Endodermal cell (in vitro differentiated cells): ENCODE data around the gene CTBP1. TPM values are rescaled to one million over a fixed set of nuclear protein-coding genes. Genes with fewer than 3 reads are reported as not detected.
A peak's percentile ranks its signal among the peaks of the same experiment; 100 is the strongest.

Experiments used
- DNase-seq: peaks from one replicate; pipeline ENCODE4 v3.0.0-alpha.2; 2017
- H3K27ac ChIP-seq: 2 replicates; pipeline ENCODE4 v1.5.1; 2013; ENCODE audit warnings: mild to moderate bottlenecking, low read depth, low read length, moderate library complexity
- H3K27me3 ChIP-seq: 2 replicates; pipeline ENCODE4 v1.6.1; 2013; ENCODE audit warnings: mild to moderate bottlenecking, low read length, moderate library complexity; ENCODE audit not compliant: insufficient read depth, control insufficient read depth, poor library complexity, severe bottlenecking
- H3K36me3 ChIP-seq: 2 replicates; pipeline ENCODE4 v1.7.0; 2013; ENCODE audit warnings: mild to moderate bottlenecking, low read length, moderate library complexity; ENCODE audit not compliant: control insufficient read depth, insufficient read depth
- H3K4me1 ChIP-seq: one replicate; pipeline ENCODE4 v1.7.0; 2013; ENCODE audit warnings: low read length; ENCODE audit not compliant: control insufficient read depth, insufficient read depth
- H3K4me3 ChIP-seq: 2 replicates; pipeline ENCODE4 v1.5.1; 2013; ENCODE audit warnings: mild to moderate bottlenecking, low read length, moderate library complexity
- H3K9ac ChIP-seq: 2 replicates; pipeline ENCODE4 v1.6.1; 2013; ENCODE audit warnings: mild to moderate bottlenecking, low read length, moderate library complexity; ENCODE audit not compliant: poor library complexity, severe bottlenecking; ENCODE audit errors: extremely low read depth
- H3K9me3 ChIP-seq: 2 replicates; pipeline ENCODE4 v1.6.1; 2013; ENCODE audit warnings: mild to moderate bottlenecking, low read length, moderate library complexity; ENCODE audit not compliant: control insufficient read depth
- H3K27ac Mint-ChIP-seq: 2 replicates; pipeline ENCODE4 v1.8.0; 2020; ENCODE audit warnings: mixed read lengths
- H3K27me3 Mint-ChIP-seq: 2 replicates; pipeline ENCODE4 v1.8.0; 2021; ENCODE audit warnings: mild to moderate bottlenecking, mixed read lengths; ENCODE audit not compliant: insufficient read depth
- H3K36me3 Mint-ChIP-seq: 2 replicates; pipeline ENCODE4 v1.8.0; 2020; ENCODE audit warnings: low read depth, mixed read lengths
- H3K4me1 Mint-ChIP-seq: 2 replicates; pipeline ENCODE4 v1.8.0; 2020; ENCODE audit warnings: mixed read lengths
- H3K4me3 Mint-ChIP-seq: 2 replicates; pipeline ENCODE4 v1.8.0; 2020; ENCODE audit warnings: mild to moderate bottlenecking, moderate library complexity, mixed read lengths
- H3K9me3 Mint-ChIP-seq: 2 replicates; pipeline ENCODE4 v1.8.0; 2020; ENCODE audit warnings: mild to moderate bottlenecking, mixed read lengths
- CTCF ChIP-seq: fragments of 200-600 bp; sonication (generic); conservative IDR thresholded peaks from 2 replicates; pipeline ENCODE4 v1.5.0; 2021; ENCODE audit warnings: antibody characterized with exemption, mild to moderate bottlenecking
- WGBS, 2 experiments: methylation state at CpG; one replicate each; pipeline versions ENCODE4 v1.1.5 to v1.1.7; 2013; ENCODE audit warnings: missing lambda C conversion rate in 2 of 2, mixed read lengths in 1 of 2; ENCODE audit not compliant: insufficient coverage in 1 of 2, insufficient read length in 1 of 2; 5-methylcytosine and 5-hydroxymethylcytosine counted together
- total RNA-seq, 2 donors: library from RNA; stranded (reverse); fragmentation: NEBNext Ultra II Directional in 1 of 2; extraction: Animal tissue kit (Norgen Biotek cat#: 25700) in 1 of 2; gene quantifications; 2 replicates in 1 of 2; 3 replicates in 1 of 2; pipeline ENCODE4 v1.2.1, GENCODE V29; 2021

Gene CTBP1
- total RNA-seq, 2 donors from 2014 or later = 181 to 189 TPM

DNA sequence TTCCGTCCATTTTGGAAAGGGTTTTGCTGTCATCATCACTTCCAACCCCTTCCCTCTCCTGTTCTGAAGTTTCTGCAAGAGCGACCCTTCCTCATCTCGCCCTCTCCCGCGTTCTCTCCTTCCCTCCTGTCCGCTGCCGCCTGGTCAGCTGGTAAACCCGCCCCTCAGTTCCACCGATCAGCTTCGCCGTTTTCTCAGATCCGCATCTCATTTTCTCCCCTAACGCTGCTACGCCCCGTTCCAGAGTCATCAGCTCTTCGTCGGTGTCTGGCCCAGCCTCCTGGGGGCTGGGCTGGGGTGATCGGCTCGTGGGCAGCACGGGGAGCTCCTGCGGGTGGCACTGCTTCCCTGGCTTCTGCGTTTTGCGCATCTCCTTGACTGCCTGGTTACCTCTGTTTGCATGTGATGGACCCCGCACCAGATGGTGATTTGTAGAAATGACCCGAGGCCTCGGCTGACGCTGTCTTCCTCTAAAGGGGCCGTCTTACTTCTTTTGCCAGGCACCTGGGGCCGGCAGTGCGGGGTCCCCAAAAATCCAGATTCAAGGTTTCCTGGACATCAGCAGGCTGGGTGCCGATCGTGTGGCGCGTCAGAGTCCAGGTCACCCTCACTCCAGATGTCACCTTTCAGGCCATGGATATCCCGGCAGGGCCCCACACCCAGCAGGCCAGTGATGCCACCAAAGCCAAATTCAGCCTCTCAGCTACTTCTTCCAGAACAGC, 13.4 kb downstream of the CTBP1 start:
- no peak overlapping the region for H3K27ac Mint-ChIP-seq
- Histone ChIP-seq H3K36me3 (peaks cover 73% of the 10 kb centered on the region), H3K27ac (no peak overlapping the region), H3K9me3 (no peaks in the 10 kb centered on the region), H3K9ac (no peak overlapping the region), H3K4me3 (no peak overlapping the region), H3K27me3 (no peaks in the 10 kb centered on the region), H3K4me1 (no peaks in the 10 kb centered on the region)
- peaks cover 65% of the 10 kb centered on the region for H3K36me3 Mint-ChIP-seq
- DNase-seq = no peak
- H3K4me1 Mint-ChIP-seq = no peaks in the 10 kb centered on the region
- no peaks in the 10 kb centered on the region for H3K9me3 Mint-ChIP-seq
- H3K27me3 Mint-ChIP-seq = no peaks in the 10 kb centered on the region
- no peak overlapping the region for H3K4me3 Mint-ChIP-seq
- WGBS, 2 experiments = 95 to 97% methylated on average over 21 to 35 of the region's 35 CpGs
- no peak for TF ChIP-seq CTCF

DNA sequence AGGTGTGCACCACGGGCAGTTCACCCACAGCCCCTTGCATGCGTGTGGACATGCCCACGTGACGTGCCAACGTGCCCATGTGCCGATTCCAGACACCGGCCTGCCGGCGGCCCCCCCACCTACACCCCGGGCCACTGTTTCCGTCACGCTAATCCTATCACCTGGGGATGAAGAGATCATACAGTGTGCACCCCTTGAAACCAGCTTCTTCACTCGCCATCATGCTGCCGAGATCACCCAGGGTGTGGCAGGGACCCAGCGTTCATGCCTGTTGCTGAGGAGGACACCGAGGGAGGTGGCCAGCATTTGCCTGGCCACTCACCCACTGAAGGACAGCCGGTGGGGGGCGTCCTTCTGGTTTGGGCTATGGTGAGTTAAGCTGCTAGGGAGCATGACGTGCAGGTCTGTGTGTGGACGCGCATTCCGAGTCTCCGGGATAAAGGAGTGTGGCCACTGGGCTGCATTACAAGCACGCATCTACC, 14.1 kb downstream of the CTBP1 start:
- H3K4me3 Mint-ChIP-seq = no peak overlapping the region
- DNase-seq = no peak

GRCh38 chr4:1234309-1234695, 14.6 kb downstream of the CTBP1 start:
- H3K4me3 ChIP-seq = no peak overlapping the region
- Mint-ChIP-seq H3K27me3 (no peaks in the 10 kb centered on the region), H3K4me3 (no peak overlapping the region), H3K4me1 (no peaks in the 10 kb centered on the region), H3K36me3 (peaks cover 67% of the 10 kb centered on the region), H3K9me3 (no peaks in the 10 kb centered on the region), H3K27ac (peak overlapping the region; percentile 10)
- WGBS, 2 experiments = 98 to 100% methylated on average over 6 to 8 of the region's 8 CpGs
- H3K36me3 ChIP-seq = peaks cover 68% of the 10 kb centered on the region
- H3K9me3 ChIP-seq = no peaks in the 10 kb centered on the region
- H3K27me3 ChIP-seq = no peaks in the 10 kb centered on the region
- TF ChIP-seq CTCF = no peak
- no peaks in the 10 kb centered on the region for H3K4me1 ChIP-seq
- H3K9ac ChIP-seq = no peak overlapping the region
- DNase-seq = no peak
- H3K27ac ChIP-seq = no peak overlapping the region

More for the DNA sequence above, 14.1 kb downstream of the CTBP1 start:
- Mint-ChIP-seq H3K27me3 (no peaks in the 10 kb centered on the region), H3K27ac (no peak overlapping the region), H3K9me3 (no peaks in the 10 kb centered on the region), H3K36me3 (peaks cover 68% of the 10 kb centered on the region), H3K4me1 (no peaks in the 10 kb centered on the region)
- Histone ChIP-seq H3K4me3 (no peak overlapping the region), H3K36me3 (peaks cover 74% of the 10 kb centered on the region), H3K9me3 (no peaks in the 10 kb centered on the region), H3K4me1 (no peaks in the 10 kb centered on the region), H3K27ac (no peak overlapping the region), H3K27me3 (no peaks in the 10 kb centered on the region), H3K9ac (no peak overlapping the region)
- 96 to 97% methylated on average over 13 to 24 of the region's 24 CpGs for WGBS, 2 experiments
- no peak for TF ChIP-seq CTCF
